Activated T-helper 1 cell treated with anti-CD3 and anti-CD28 coated beads, Interleukin-2, amount 50 U/mL, for 16 hours (primary cell): ENCODE results near the gene PTPN3.

Experiments
- DNase-seq, 2 donors: peaks; one replicate each; pipeline ENCODE4 v3.0.0-alpha.2; 2020; ENCODE audit warnings: low read depth in 1 of 2, low spot score in 1 of 2

Gene PTPN3

GRCh38 chr9:109424618-109425017 lies 73.5 kb downstream of the PTPN3 start:
- no peak for DNase-seq

GRCh38 chr9:109423877-109424276 lies 74.2 kb downstream of the PTPN3 start:
- no peak for DNase-seq

DNA sequence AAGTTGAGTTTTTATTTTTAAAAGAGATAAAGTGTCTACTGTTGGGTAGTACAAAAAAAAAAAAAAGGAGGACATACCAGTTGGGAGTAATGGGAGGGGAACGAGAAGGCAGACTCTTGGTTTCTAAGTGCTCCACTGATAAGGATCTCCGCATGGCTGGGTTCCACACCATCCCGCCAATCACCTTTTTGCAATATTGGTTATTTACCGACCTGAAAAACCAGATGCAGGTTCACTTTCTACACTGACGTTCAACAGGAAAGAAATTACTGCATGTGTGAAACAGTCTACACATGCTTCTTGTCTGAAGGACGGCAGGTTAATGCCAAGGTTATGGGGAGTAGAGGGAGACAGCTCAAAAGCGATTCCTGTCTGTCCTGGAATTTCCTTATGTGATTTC lies 75.5 kb downstream of the PTPN3 start:
- no peak for DNase-seq

GRCh38 chr9:109421026-109421970 lies 76.8 kb downstream of the PTPN3 start:
- no peak for DNase-seq

DNA sequence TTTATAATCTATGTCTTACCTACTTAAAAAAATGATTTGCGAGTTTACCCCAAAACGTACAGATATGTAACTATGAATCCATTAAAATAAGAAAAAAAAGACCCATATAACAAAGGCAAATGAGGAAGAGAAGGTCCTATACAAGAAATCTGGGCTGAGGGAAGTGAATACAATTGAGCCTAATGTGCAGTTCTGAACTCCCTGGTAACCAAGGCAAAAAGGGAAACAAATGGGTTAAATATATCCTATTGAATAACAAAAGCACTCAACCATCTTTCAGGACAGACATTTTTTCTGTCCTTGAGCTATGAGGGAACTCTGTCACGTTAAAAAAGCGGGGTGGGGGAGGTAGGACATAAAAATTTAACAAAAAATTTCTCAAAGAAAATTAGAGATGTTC lies 78.6 kb downstream of the PTPN3 start:
- DNase-seq, result no peak

GRCh38 chr9:109418827-109419226 lies 79.3 kb downstream of the PTPN3 start:
- DNase-seq, result no peak

GRCh38 chr9:109417585-109418544 lies 80.2 kb downstream of the PTPN3 start:
- DNase-seq, result no peak

DNA sequence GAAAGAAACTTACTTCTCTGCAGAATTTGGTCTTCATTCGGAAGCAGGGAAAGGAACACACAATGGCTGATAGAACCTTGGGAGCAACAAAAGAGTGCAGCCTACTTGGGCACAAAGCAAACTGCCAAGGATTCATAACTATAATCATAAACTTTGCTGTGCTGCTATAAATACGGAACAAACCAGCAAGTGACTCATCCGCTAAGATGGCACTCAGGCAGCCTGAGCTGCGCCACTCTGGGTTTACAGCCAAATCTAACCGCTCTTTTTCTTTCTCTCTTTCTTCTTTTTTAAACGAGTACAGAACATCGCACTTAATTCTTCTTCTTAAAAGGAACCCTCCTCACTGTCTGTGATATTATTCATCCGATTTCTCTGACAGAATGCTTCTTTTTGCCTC lies 81.1 kb downstream of the PTPN3 start:
- DNase-seq, result no peak

GRCh38 chr9:109416135-109416706 lies 81.9 kb downstream of the PTPN3 start:
- no peak for DNase-seq

GRCh38 chr9:109414125-109414785 lies 83.9 kb downstream of the PTPN3 start:
- no peak for DNase-seq

DNA sequence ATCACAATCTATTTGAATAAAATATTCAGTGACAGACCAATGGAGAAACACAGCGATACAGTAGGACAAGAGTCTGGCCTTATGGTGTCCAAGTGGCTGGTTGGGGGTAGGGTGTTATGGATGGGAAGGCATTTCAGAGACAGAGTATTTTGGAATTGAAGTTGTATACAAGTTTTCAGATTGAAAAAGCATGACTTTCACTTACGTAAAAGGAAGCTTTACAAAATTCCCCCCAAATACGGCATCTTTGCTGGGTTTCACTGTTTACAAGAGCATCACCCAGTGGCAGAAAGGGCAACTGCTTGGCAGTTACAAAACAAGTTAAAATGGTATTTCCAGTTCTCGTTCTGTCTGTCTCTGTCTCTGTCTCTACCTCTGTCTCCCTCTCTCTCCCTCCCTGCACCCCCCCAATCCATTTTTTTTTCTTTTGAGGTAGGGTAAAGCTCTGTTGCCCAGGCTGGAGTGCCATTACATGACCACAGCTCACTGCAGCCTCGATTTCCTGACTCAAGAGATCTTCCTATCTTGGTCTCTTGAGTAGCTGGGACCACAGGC lies 86.2 kb downstream of the PTPN3 start:
- no peak for DNase-seq

DNA sequence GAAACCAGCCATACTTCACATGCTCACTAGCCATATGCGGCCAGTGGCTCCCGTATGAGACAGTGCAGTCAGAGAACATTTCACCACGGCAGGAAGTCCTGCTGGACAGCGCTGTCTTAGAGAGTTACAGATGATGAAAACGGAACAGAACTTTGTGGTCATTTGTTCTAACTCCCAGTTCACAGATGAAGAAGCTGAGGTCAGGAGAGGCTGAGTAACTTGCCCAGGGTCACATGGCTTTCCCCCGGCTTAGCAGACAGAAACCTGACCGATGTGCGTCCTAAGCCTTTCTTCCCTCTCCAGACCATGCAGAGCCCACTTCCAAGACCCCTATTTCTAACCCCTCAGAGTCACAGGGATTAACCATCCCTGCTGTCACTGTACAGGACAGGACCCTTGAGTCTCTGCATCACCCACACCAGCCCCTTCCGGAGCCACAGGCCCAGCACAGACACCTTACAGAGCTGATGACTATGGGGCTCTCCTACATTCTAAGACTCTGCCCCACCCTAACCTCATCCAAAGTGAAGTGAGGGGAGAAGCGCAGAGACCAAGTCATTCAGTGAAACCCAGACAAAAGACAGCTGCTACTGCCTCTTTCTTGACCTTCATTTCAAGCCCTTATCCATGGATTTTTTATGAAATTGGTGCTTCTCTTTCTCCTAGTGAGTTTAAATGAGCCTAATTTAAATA lies 86.9 kb downstream of the PTPN3 start:
- DNase-seq, result no peak

GRCh38 chr9:109409773-109410397 lies 88.2 kb downstream of the PTPN3 start:
- DNase-seq, result no peak

DNA sequence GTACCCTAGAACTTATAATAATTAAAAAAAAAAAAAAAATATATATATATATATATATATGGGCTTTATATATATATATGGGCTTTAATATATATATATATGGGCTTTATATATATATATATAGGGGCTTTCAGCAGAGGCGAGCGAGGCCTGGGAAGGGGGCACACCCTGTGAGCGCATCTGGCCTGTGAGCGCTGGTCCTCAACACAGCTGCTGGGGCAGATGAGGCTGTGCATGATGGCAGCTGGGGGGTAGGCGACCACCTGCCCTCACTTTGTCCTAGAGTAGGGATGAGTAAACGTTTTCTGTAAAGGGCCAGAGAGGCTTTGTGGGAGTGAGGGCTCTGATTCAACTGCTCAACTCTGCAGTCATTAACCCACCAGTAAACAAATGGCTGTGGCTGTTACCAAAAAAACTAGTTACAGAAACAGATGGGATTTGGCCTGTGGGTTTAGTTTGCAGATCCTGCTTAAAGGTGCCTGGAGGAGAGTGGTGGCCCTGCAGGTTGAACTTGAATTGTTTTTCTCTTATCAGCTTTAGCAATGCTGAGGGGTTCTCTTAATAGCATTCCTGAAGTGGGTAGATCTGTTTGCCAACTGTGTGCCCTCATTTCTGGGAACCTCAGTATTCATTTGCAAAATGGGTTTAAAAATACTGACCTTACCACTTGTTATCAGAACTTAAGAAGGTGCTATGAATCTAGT lies 89.2 kb downstream of the PTPN3 start:
- no peak for DNase-seq

DNA sequence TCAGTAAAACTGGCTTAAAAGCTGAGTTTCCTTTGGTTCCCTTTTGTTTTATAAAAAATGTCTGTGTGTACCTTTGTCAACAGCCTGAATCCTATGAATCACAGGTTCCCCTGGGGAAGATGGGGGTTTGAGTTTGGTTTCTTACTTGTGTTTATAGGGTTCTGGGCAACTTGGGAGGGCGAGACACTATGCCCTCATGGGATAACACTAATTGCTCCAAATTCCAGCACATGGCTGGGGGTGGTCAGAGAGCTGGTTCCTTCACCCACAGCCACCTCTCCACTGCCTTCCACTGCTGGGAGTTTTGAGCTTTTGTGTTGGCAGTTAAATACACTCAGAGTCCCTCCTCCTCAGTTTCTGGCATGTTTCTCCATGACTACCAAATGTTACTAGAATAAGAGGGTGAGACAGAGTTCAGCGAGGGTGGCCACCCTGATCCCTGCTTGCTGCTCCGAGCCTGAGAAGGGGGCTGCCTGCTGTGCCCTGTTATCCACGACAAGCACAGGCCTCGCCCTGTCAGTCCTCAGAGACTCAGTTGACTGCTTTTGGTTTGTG lies 94.3 kb downstream of the PTPN3 start:
- DNase-seq, result no peak

- DNase-seq, result no peak
Measured at GRCh38 chr9:109403116-109403515, 95.0 kb downstream of the PTPN3 start.

GRCh38 chr9:109401990-109402318 lies 96.2 kb downstream of the PTPN3 start:
- DNase-seq, result no peak

DNA sequence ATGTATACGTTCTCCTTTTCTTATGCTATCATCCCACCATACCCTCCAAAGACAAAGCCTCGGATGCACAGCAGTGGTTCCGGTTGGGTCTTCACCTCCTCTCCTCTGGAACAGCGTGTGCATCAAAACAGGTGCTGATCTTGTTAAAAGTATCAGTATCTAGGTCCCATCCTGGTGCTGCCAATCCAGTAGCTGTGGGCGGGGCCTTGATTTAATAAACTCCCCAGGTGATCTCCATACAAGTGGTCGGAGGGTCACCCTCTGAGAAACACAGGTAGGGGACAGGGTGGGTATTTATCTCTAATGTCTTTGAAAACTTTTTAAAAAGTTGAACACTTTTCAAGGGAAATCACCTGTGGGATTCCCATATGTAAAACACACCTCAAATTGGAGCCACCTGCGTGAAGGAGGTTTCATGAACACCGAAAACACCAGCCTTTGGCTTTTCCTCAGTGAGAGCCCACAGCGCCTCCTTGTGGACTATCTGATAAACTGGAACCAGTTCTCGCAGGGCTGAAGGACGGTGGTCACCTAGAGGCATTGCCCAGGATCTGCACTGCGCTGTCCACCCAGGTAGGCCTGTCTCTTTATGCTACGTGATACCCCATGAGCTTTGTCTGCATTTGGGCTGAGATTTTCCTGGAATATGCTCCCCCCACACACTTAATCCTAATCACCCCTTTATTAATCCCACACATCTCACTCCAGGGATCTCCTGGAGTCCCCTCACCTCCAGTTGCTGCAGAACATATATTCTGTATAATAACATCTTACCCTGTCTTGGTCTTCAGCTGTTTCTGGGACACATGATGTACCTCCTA lies 96.7 kb downstream of the PTPN3 start:
- DNase-seq, result no peak
